Kidney (tissue), 14 donors: ENCODE results near the gene ADGRA1. TPM values are rescaled to one million over a fixed set of nuclear protein-coding genes. Genes with fewer than 3 reads are reported as not detected.

ENCODE experiments used
- DNase-seq, 5 donors: peaks; one replicate each; pipeline ENCODE4 v3.0.0-alpha.2; 2013 to 2020
- FAIRE-seq: peaks from 2 replicates; lab custom pipeline; 2012; peaks lifted over from hg19 to GRCh38; lab: Jason Lieb, UNC
- H3K27ac ChIP-seq, 2 donors: one replicate each; pipeline ENCODE4 v1.7.0; 2013; ENCODE audit warnings: low read depth in 2 of 2, low read length in 2 of 2, inconsistent platforms in 1 of 2
- H3K27me3 ChIP-seq: one replicate; pipeline ENCODE4 v1.7.1; 2013; ENCODE audit warnings: low read length, inconsistent platforms; ENCODE audit not compliant: control insufficient read depth, insufficient read depth
- H3K36me3 ChIP-seq, 3 donors: one replicate each; pipeline versions ENCODE4 v1.7.0 to v1.7.1; 2013; ENCODE audit warnings: low read length in 3 of 3, control low read depth in 1 of 3, inconsistent platforms in 1 of 3; ENCODE audit not compliant: insufficient read depth in 3 of 3, control insufficient read depth in 2 of 3
- H3K4me1 ChIP-seq, 3 donors: one replicate each; pipeline versions ENCODE4 v1.7.0 to v1.7.1; 2013; ENCODE audit warnings: low read length in 3 of 3, inconsistent platforms in 1 of 3, low read depth in 1 of 3; ENCODE audit not compliant: control insufficient read depth in 2 of 3, insufficient read depth in 2 of 3
- H3K4me3 ChIP-seq, 3 donors: one replicate each; pipeline versions ENCODE4 v1.7.0 to v1.8.1; 2013; ENCODE audit warnings: low read length in 3 of 3, control low read depth in 1 of 3, inconsistent platforms in 1 of 3
- H3K9ac ChIP-seq, 3 donors: one replicate each; pipeline versions ENCODE4 v1.7.0 to v1.7.1; 2013; ENCODE audit warnings: low read length in 3 of 3, control low read depth in 1 of 3, inconsistent platforms in 1 of 3
- H3K9me3 ChIP-seq, 3 donors: one replicate each; pipeline versions ENCODE4 v1.7.0 to v1.7.1; 2013; ENCODE audit warnings: low read length in 3 of 3, control low read depth in 1 of 3, inconsistent platforms in 1 of 3; ENCODE audit not compliant: control insufficient read depth in 2 of 3, insufficient read depth in 1 of 3
- CTCF ChIP-seq: IDR thresholded peaks from 3 replicates; pipeline ENCODE4 v1.5.1; 2012; ENCODE audit warnings: mild to moderate bottlenecking, moderate library complexity, borderline replicate concordance; ENCODE audit not compliant: insufficient read depth; ENCODE audit errors: extremely low read depth
- intact Hi-C: fragments of 100-400 bp; cut with DNase I; formaldehyde crosslinking; loops from one replicate; pipeline ENCODE4 v1.11.1; 2022
- polyA plus RNA-seq: library from polyadenylated mRNA; stranded (reverse); fragments of 350-450 nt; fragmentation: Illumina TruSeq; extraction: RNeasy Lipid Tissue Mini Kit (QIAGEN cat#74804); gene quantifications from one replicate; pipeline ENCODE4 v1.2.3, GENCODE V29; 2014; ENCODE audit warnings: low read depth, low replicate concordance; ENCODE audit not compliant: insufficient read depth
- total RNA-seq: library from RNA; stranded (reverse); fragmentation: NEBNext Ultra II Directional; extraction: Animal tissue kit (Norgen Biotek cat#: 25700); gene quantifications from one replicate; pipeline ENCODE4 v1.2.1, GENCODE V29; 2021
- donor health status: control.
- donor health status: control.
- donor health status: control.
- donor health status: control.
- donor health status: control.
- donor health status: DM: yes; HTN: yes; CAD: no.
- donor health status: Normal renal cell carcinoma (clear cell type).

Gene ADGRA1
- total and polyA plus RNA-seq, 2 donors from 2014 or later, result 0.91 to 1.1 TPM

DNA sequence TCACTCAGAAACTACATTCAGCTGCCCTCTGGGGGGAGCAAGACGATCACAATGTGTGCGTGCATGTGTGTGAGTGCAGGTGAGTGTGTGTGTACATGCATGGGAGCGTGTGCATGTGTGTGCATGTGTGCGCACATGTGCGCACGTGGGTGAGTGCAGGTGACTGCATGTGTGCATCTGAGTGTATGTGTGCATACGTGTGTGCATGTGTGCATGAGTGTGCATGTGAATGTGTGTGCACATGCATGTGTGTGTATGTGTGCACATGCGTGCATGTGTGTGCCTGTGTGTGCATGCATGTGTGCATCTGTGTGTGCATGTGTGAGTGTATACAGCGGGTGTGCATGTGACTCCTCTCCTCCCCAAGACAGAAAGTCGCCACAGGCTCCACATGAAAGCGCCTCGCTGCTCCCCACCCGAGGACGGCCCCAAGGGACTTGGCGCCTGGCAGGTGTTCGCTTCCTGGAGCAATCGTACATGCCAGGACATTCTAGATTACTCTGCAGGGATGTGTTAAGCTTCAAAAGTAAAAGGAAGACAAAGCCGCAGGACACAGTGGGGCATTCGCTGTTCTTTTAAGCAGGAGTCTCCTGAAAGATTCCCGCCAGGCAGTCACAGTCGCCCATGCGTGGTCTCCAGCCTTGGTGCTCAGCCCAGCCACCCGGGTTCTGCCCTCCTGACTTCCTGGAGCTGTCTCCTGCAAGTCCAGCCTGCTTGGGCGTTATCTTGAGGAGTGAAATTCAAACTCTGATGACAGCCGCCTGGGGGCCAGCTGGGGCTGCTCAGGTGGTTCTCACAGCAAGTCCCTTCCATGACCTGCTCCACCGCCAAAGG, 42.0 kb upstream of the ADGRA1 start:
- H3K9me3 ChIP-seq, result no peaks in the 10 kb centered on the region
- FAIRE-seq (no peak), DNase-seq (peak in 4 of 5 donors; percentile 48 to 76 (median 50))
- H3K27ac ChIP-seq, result no peak overlapping the region
- intact Hi-C loops, result no loop called here
- H3K36me3 ChIP-seq, result no peaks in the 10 kb centered on the region
- peaks cover 2% of the 10 kb centered on the region for H3K27me3 ChIP-seq
- H3K4me3 ChIP-seq, result no peak overlapping the region
- TF ChIP-seq CTCF, result no peak
- H3K4me1 ChIP-seq, result peaks cover 0 to 4% (median 2%) of the 10 kb centered on the region in 3 donors
- no peak overlapping the region for H3K9ac ChIP-seq

- intact Hi-C loops, result no loop called here
- DNase-seq (no peak), FAIRE-seq (no peak)
- H3K4me1 ChIP-seq, result peaks cover 0 to 4% (median 2%) of the 10 kb centered on the region in 3 donors
- no peaks in the 10 kb centered on the region for H3K9me3 ChIP-seq
- no peaks in the 10 kb centered on the region for H3K36me3 ChIP-seq
- peaks cover 2% of the 10 kb centered on the region for H3K27me3 ChIP-seq
- no peak overlapping the region for H3K9ac ChIP-seq
- no peak overlapping the region for H3K27ac ChIP-seq
- no peak overlapping the region for H3K4me3 ChIP-seq
- no peak for TF ChIP-seq CTCF
These were observed 41.3 kb upstream of the ADGRA1 start for GRCh38 chr10:133046390-133046765.

- H3K36me3 ChIP-seq, result no peaks in the 10 kb centered on the region
- peaks cover 2% of the 10 kb centered on the region for H3K27me3 ChIP-seq
- no peak overlapping the region for H3K9ac ChIP-seq
- peaks cover 0 to 4% (median 2%) of the 10 kb centered on the region in 3 donors for H3K4me1 ChIP-seq
- no peak overlapping the region for H3K4me3 ChIP-seq
- FAIRE-seq, result no peak
- H3K9me3 ChIP-seq, result no peaks in the 10 kb centered on the region
- intact Hi-C loops, result no loop called here
- no peak overlapping the region for H3K27ac ChIP-seq
- TF ChIP-seq CTCF, result no peak
- no peak for DNase-seq
These were observed 40.1 kb upstream of the ADGRA1 start for GRCh38 chr10:133047526-133048123.
